ENCODE results near the gene ZNF625.

ZNF625 gene

DNA sequence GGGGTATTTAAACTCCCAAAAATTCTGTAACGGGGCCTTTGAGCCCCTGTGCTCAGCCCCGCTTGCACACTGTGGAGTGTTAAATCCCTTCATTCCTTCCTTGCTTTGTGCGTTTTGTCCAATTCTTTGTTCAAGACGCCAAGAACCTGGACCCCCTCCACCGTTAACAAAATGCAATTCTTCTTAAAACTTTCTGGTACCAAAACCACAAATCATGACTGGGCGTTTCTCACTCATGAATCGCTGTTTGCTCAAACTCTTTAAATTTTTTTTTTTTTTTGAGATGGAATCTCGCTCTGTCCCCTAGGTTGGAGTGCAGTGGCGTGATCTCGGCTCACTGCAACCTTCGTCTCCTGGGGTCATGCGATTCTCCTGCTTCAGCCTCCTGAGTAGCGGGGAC, 17.3 kb downstream of the ZNF625 start:
- Histone ChIP-seq H3K4me1 (ENCODE audit: insufficient read depth, low read length, severe bottlenecking) (peaks cover 22% of the 10 kb centered on the region), H3K4me2 (ENCODE audit: low read length) (peak overlapping the region; percentile 78), H3K9me3 (ENCODE audit: low read length) (peaks cover 3% of the 10 kb centered on the region; the same call in 1 of the 2 replicates), H3K9me2 (ENCODE audit: low read depth, low read length) (no peaks in the 10 kb centered on the region), H3K27me3 (ENCODE audit: insufficient read depth, low read length) (no peaks in the 10 kb centered on the region), H3K79me2 (ENCODE audit: insufficient read depth, low read length) (no peaks in the 10 kb centered on the region), H2AFZ (ENCODE audit: low read length) (no peak overlapping the region), H3F3A (ENCODE audit: insufficient read depth, low read length) (no peaks in the 10 kb centered on the region), H4K20me1 (ENCODE audit: insufficient read depth, low read length) (no peaks in the 10 kb centered on the region), H3K27ac (ENCODE audit: low read depth, low read length, poor library complexity, severe bottlenecking) (no peak overlapping the region), H3K4me3 (ENCODE audit: low read depth, low read length, poor library complexity, severe bottlenecking) (peak overlapping the region; percentile 88), H3K9ac (ENCODE audit: low read length) (peak overlapping the region; percentile 70; the same call in 1 of the 2 replicates), H3K36me3 (ENCODE audit: insufficient read depth, low read length) (peaks cover 23% of the 10 kb centered on the region)
- TF ChIP-seq, protein P1, sequence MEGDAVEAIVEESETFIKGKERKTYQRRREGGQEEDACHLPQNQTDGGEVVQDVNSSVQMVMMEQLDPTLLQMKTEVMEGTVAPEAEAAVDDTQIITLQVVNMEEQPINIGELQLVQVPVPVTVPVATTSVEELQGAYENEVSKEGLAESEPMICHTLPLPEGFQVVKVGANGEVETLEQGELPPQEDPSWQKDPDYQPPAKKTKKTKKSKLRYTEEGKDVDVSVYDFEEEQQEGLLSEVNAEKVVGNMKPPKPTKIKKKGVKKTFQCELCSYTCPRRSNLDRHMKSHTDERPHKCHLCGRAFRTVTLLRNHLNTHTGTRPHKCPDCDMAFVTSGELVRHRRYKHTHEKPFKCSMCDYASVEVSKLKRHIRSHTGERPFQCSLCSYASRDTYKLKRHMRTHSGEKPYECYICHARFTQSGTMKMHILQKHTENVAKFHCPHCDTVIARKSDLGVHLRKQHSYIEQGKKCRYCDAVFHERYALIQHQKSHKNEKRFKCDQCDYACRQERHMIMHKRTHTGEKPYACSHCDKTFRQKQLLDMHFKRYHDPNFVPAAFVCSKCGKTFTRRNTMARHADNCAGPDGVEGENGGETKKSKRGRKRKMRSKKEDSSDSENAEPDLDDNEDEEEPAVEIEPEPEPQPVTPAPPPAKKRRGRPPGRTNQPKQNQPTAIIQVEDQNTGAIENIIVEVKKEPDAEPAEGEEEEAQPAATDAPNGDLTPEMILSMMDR (IDR thresholded peaks at IDR 0.05; ENCODE audit: low read length): no peak
- TF ChIP-seq EZH2 (IDR thresholded peaks at IDR 0.05; ENCODE audit: borderline replicate concordance, low read length): no peak

DNA sequence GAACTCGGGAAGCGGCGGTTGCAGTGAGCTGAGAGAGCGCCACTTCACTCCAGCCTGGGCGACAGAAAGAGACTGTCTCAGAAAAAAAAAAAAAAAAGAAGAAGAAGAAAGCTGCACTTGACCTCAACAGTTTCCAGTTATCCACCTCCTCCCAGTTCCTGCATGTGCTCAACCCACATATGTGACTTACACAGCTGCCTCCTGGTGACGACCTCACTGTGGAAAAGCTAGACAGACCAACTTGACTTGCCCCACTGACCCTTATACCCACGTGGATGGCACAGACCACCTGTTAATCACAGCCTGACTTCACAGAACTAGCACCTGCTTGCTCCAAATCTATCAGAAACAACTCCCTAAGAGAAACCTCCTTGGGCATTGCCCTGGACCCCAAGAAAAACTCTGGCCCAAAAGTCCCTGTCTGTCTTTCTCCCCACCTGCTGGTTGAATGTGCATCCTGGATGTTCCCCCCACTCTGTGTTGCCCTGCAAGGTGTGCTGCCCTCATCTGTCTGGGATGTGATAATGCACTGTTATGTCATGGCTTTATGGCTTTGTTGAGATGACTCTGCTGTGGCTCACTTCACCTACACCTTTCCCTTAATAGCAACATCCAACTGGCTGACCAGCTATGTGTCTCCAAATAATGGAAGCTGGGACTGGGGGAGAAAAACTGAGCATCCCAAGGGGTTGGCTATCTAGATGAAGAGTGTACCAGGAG, 19.2 kb downstream of the ZNF625 start:
- no peaks in the 10 kb centered on the region for H3K27me3 ChIP-seq (ENCODE audit: insufficient read depth, low read length)
- H3K4me1 ChIP-seq (ENCODE audit: insufficient read depth, low read length, severe bottlenecking): peaks cover 22% of the 10 kb centered on the region
- no peaks in the 10 kb centered on the region for H3F3A ChIP-seq (ENCODE audit: insufficient read depth, low read length)
- no peak overlapping the region for H3K4me3 ChIP-seq (ENCODE audit: low read depth, low read length, poor library complexity, severe bottlenecking)
- H3K4me2 ChIP-seq (ENCODE audit: low read length): no peak overlapping the region
- TF ChIP-seq, protein P1 (IDR thresholded peaks at IDR 0.05; ENCODE audit: low read length): peak; percentile 74
- TF ChIP-seq EZH2 (IDR thresholded peaks at IDR 0.05; ENCODE audit: borderline replicate concordance, low read length): no peak
- H3K9ac ChIP-seq (ENCODE audit: low read length): no peak overlapping the region
- H3K27ac ChIP-seq (ENCODE audit: low read depth, low read length, poor library complexity, severe bottlenecking): no peak overlapping the region
- peaks cover 42% of the 10 kb centered on the region for H3K36me3 ChIP-seq (ENCODE audit: insufficient read depth, low read length)
- no peak overlapping the region for H2AFZ ChIP-seq (ENCODE audit: low read length)
- peaks cover 17% of the 10 kb centered on the region for H3K9me3 ChIP-seq (ENCODE audit: low read length)
- H3K9me2 ChIP-seq (ENCODE audit: low read depth, low read length): no peaks in the 10 kb centered on the region
- H4K20me1 ChIP-seq (ENCODE audit: insufficient read depth, low read length): no peaks in the 10 kb centered on the region
- no peaks in the 10 kb centered on the region for H3K79me2 ChIP-seq (ENCODE audit: insufficient read depth, low read length)

DNA sequence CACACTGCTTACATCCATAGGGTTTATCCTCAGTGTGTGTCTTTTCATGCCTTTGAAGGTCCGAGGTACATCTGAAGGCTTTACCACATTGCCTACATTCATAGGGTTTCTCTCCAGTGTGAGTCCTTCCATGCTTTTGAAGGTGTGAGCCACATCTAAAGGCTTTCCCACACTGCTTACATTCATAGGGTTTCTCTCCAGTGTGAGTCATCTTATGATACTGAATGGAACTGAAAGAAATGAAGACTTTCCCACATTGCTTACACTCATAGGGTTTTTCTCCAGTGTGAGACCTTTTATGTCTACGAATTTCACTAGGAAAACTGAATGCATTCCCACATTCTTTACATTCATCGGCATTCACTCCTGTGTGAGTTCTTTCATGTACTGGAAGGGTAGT, 23.5 kb downstream of the ZNF625 start:
- H2AFZ ChIP-seq (ENCODE audit: low read length): no peak overlapping the region
- H3K9ac ChIP-seq (ENCODE audit: low read length): no peak overlapping the region
- H3F3A ChIP-seq (ENCODE audit: insufficient read depth, low read length): no peaks in the 10 kb centered on the region
- H3K79me2 ChIP-seq (ENCODE audit: insufficient read depth, low read length): no peaks in the 10 kb centered on the region
- H4K20me1 ChIP-seq (ENCODE audit: insufficient read depth, low read length): no peaks in the 10 kb centered on the region
- no peaks in the 10 kb centered on the region for H3K4me1 ChIP-seq (ENCODE audit: insufficient read depth, low read length, severe bottlenecking)
- TF ChIP-seq EZH2 (IDR thresholded peaks at IDR 0.05; ENCODE audit: borderline replicate concordance, low read length): no peak
- no peaks in the 10 kb centered on the region for H3K9me2 ChIP-seq (ENCODE audit: low read depth, low read length)
- peaks cover 28% of the 10 kb centered on the region for H3K9me3 ChIP-seq (ENCODE audit: low read length)
- H3K27me3 ChIP-seq (ENCODE audit: insufficient read depth, low read length): no peaks in the 10 kb centered on the region
- no peak overlapping the region for H3K4me3 ChIP-seq (ENCODE audit: low read depth, low read length, poor library complexity, severe bottlenecking)
- no peak overlapping the region for H3K4me2 ChIP-seq (ENCODE audit: low read length)
- H3K27ac ChIP-seq (ENCODE audit: low read depth, low read length, poor library complexity, severe bottlenecking): no peak overlapping the region
- H3K36me3 ChIP-seq (ENCODE audit: insufficient read depth, low read length): peaks cover 51% of the 10 kb centered on the region

DNA sequence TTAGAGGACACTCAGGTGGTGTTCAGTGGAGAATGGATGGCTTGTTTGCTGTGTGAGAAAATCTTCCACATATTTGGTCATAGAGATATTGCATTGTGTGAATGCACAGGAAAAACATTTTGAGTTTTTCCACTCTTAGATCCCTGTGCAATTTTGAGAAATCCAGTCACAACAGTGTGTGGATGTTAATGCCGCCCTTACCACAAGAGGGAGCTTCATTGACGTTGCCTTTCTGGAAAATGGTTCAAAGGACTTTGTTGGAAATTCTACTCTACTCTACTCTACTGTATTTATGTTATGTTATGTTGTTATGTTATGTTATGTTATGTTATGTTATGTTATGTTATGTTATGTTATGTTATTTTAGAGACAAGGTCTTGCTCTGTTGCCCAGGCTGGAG, 29.8 kb downstream of the ZNF625 start:
- H3K27me3 ChIP-seq (ENCODE audit: insufficient read depth, low read length): no peaks in the 10 kb centered on the region

More for the DNA sequence above, 29.8 kb downstream of the ZNF625 start:
- Histone ChIP-seq H2AFZ (ENCODE audit: low read length) (no peak overlapping the region), H3K4me1 (ENCODE audit: insufficient read depth, low read length, severe bottlenecking) (no peaks in the 10 kb centered on the region), H3F3A (ENCODE audit: insufficient read depth, low read length) (no peaks in the 10 kb centered on the region), H3K36me3 (ENCODE audit: insufficient read depth, low read length) (peaks cover 5% of the 10 kb centered on the region; the same call in 1 of the 2 replicates), H3K27ac (ENCODE audit: low read depth, low read length, poor library complexity, severe bottlenecking) (no peak overlapping the region), H3K4me3 (ENCODE audit: low read depth, low read length, poor library complexity, severe bottlenecking) (no peak overlapping the region), H3K9me2 (ENCODE audit: low read depth, low read length) (no peaks in the 10 kb centered on the region), H3K9me3 (ENCODE audit: low read length) (peaks cover 5% of the 10 kb centered on the region), H4K20me1 (ENCODE audit: insufficient read depth, low read length) (no peaks in the 10 kb centered on the region), H3K9ac (ENCODE audit: low read length) (no peak overlapping the region), H3K4me2 (ENCODE audit: low read length) (no peak overlapping the region), H3K79me2 (ENCODE audit: insufficient read depth, low read length) (no peaks in the 10 kb centered on the region)
- TF ChIP-seq, protein P1 (IDR thresholded peaks at IDR 0.05; ENCODE audit: low read length): peak; percentile 58
- TF ChIP-seq EZH2 (IDR thresholded peaks at IDR 0.05; ENCODE audit: borderline replicate concordance, low read length): no peak
